Gastrocnemius medialis (tissue), 4 donors: ENCODE data around the gene ISG20L2.

Source experiments
- POLR2A ChIP-seq, 2 donors: fragments of 450-650 bp; IDR thresholded peaks; one replicate each; pipeline ENCODE4 v1.6.1; 2017; ENCODE audit warnings: antibody characterized with exemption in 2 of 2, mild to moderate bottlenecking in 2 of 2, moderate library complexity in 2 of 2
- TF ChIP-seq, protein P1 (sequence below), 5 experiments: fragments of 450-650 bp in 3 of 5; fragments of 200-600 bp in 2 of 5; sonication (generic) in 2 of 5; IDR thresholded peaks in 4 of 5; conservative IDR thresholded peaks in 1 of 5; 1 replicate in 4 of 5; 2 replicates in 1 of 5; pipeline ENCODE4 v1.5.1; 2016 to 2019; ENCODE audit warnings: antibody characterized with exemption in 5 of 5, mild to moderate bottlenecking in 3 of 5, moderate library complexity in 3 of 5

DNA sequence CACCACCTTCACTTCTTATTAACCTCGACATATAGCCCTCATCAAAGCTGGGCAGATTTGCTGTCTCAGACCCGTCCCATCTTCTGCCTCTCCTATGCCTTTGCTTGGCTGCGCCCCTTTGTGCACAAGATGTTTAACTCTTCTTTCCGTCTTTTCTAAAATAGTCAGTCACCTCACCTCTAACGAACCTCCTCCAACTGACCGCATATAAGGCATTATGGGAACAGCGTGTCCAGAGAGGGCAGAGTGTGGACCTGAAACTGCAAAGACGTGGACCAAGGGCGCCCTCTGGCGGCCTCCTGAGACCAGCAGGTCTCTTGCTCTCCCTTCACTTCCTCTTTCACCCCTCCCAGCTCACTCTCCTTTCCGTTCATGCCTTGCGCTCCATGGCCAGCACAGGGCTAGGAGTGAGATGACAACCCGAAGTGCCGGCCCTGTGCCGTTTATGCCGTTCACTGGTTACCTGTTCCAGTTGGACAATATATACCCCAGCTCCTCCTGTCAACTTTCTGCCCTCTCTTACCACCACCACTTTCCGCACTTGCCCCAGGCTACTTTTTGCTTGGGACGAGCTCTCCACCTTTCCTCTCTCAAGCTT lies 2.8 kb downstream of the ISG20L2 start:
- TF ChIP-seq, protein P1, sequence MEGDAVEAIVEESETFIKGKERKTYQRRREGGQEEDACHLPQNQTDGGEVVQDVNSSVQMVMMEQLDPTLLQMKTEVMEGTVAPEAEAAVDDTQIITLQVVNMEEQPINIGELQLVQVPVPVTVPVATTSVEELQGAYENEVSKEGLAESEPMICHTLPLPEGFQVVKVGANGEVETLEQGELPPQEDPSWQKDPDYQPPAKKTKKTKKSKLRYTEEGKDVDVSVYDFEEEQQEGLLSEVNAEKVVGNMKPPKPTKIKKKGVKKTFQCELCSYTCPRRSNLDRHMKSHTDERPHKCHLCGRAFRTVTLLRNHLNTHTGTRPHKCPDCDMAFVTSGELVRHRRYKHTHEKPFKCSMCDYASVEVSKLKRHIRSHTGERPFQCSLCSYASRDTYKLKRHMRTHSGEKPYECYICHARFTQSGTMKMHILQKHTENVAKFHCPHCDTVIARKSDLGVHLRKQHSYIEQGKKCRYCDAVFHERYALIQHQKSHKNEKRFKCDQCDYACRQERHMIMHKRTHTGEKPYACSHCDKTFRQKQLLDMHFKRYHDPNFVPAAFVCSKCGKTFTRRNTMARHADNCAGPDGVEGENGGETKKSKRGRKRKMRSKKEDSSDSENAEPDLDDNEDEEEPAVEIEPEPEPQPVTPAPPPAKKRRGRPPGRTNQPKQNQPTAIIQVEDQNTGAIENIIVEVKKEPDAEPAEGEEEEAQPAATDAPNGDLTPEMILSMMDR (IDR thresholded peaks at IDR 0.05 in 4 of 5, conservative IDR thresholded peaks at IDR 0.05 in 1 of 5), result peak; percentile 86 to 95 (median 94)
- TF ChIP-seq POLR2A (IDR thresholded peaks at IDR 0.05), result no peak
